Stimulated activated CD4-positive, alpha-beta T cell treated with anti-CD3 and anti-CD28 coated beads, Interleukin-1b, Interleukin-23, amount 100 ng/mL, for 1 hour (primary cell): ENCODE measurements around the gene PTPRN2.

Experiments used
- DNase-seq, 2 donors: peaks; one replicate each; pipeline ENCODE4 v3.0.0-alpha.2; 2020; ENCODE audit warnings: low read depth in 2 of 2

PTPRN2 gene

GRCh38 chr7:157760004-157760730 lies 827.5 kb downstream of the PTPRN2 start:
- DNase-seq, result no peak

- no peak for DNase-seq
These were observed 828.3 kb downstream of the PTPRN2 start for GRCh38 chr7:157759246-157759805.

- no peak for DNase-seq
These were observed 829.0 kb downstream of the PTPRN2 start for GRCh38 chr7:157758468-157759245.

GRCh38 chr7:157757776-157758467 lies 829.7 kb downstream of the PTPRN2 start:
- DNase-seq, result no peak

- no peak for DNase-seq
These were observed 830.4 kb downstream of the PTPRN2 start for GRCh38 chr7:157757211-157757610.

- no peak for DNase-seq
These were observed 831.9 kb downstream of the PTPRN2 start for GRCh38 chr7:157755741-157756140.

GRCh38 chr7:157754416-157754790 lies 833.2 kb downstream of the PTPRN2 start:
- DNase-seq, result no peak

- no peak for DNase-seq
These were observed 833.8 kb downstream of the PTPRN2 start for GRCh38 chr7:157753713-157754415.

- no peak for DNase-seq
These were observed 834.8 kb downstream of the PTPRN2 start for GRCh38 chr7:157752832-157753291.

GRCh38 chr7:157751951-157752673 lies 835.5 kb downstream of the PTPRN2 start:
- DNase-seq, result no peak

GRCh38 chr7:157751406-157751805 lies 836.2 kb downstream of the PTPRN2 start:
- DNase-seq, result no peak

- no peak for DNase-seq
These were observed 837.3 kb downstream of the PTPRN2 start for GRCh38 chr7:157750291-157750690.

- no peak for DNase-seq
These were observed 841.6 kb downstream of the PTPRN2 start for GRCh38 chr7:157745721-157746709.

GRCh38 chr7:157744786-157745601 lies 842.6 kb downstream of the PTPRN2 start:
- no peak for DNase-seq

GRCh38 chr7:157743781-157744525 lies 843.7 kb downstream of the PTPRN2 start:
- DNase-seq, result no peak

- DNase-seq, result no peak
These were observed 847.3 kb downstream of the PTPRN2 start for GRCh38 chr7:157740251-157740798.

- no peak for DNase-seq
These were observed 848.0 kb downstream of the PTPRN2 start for GRCh38 chr7:157739650-157740049.

- DNase-seq, result no peak
These were observed 848.6 kb downstream of the PTPRN2 start for GRCh38 chr7:157739031-157739430.
